Measurements from ENCODE around the gene MC1R. TPM values are rescaled to one million over a fixed set of nuclear protein-coding genes. Genes with fewer than 3 reads are reported as not detected.

MC1R gene
- total and polyA plus RNA-seq, 2 donors from 2014 or later = 2.1 to 13.5 TPM

- Histone ChIP-seq H3K9me3 (ENCODE audit: control insufficient read depth in 2 of 3, insufficient read depth in 1 of 3, low read length in 3 of 3) (no peaks in the 10 kb centered on the region), H3K4me1 (ENCODE audit: control insufficient read depth in 2 of 3, insufficient read depth in 2 of 3, low read depth in 1 of 3, low read length in 3 of 3) (peaks cover 0 to 3% (median 0%) of the 10 kb centered on the region in 3 donors), H3K27ac (ENCODE audit: low read depth in 2 of 2, low read length in 2 of 2) (no peak overlapping the region), H3K4me3 (ENCODE audit: low read length in 3 of 3) (no peak overlapping the region), H3K27me3 (ENCODE audit: control insufficient read depth, insufficient read depth, low read length) (no peaks in the 10 kb centered on the region), H3K9ac (ENCODE audit: low read length in 3 of 3) (no peak overlapping the region), H3K36me3 (ENCODE audit: control insufficient read depth in 2 of 3, insufficient read depth in 3 of 3, low read length in 3 of 3) (peaks cover 0 to 11% (median 6%) of the 10 kb centered on the region in 3 donors)
- intact Hi-C loops (cut with DNase I) = no loop called here
- FAIRE-seq (no peak), DNase-seq (no peak)
- no peak for TF ChIP-seq CTCF (IDR thresholded peaks at IDR 0.05; ENCODE audit: borderline replicate concordance, extremely low read depth, insufficient read depth)
These were observed 35.8 kb downstream of the MC1R start for GRCh38 chr16:89954462-89954861.

- Histone ChIP-seq H3K4me1 (ENCODE audit: control insufficient read depth in 2 of 3, insufficient read depth in 2 of 3, low read depth in 1 of 3, low read length in 3 of 3) (no peaks in the 10 kb centered on the region), H3K4me3 (ENCODE audit: low read length in 3 of 3) (no peak overlapping the region), H3K36me3 (ENCODE audit: control insufficient read depth in 2 of 3, insufficient read depth in 3 of 3, low read length in 3 of 3) (peaks cover 0 to 11% (median 6%) of the 10 kb centered on the region in 3 donors), H3K27me3 (ENCODE audit: control insufficient read depth, insufficient read depth, low read length) (no peaks in the 10 kb centered on the region), H3K9me3 (ENCODE audit: control insufficient read depth in 2 of 3, insufficient read depth in 1 of 3, low read length in 3 of 3) (no peaks in the 10 kb centered on the region), H3K27ac (ENCODE audit: low read depth in 2 of 2, low read length in 2 of 2) (no peak overlapping the region), H3K9ac (ENCODE audit: low read length in 3 of 3) (no peak overlapping the region)
- TF ChIP-seq CTCF (IDR thresholded peaks at IDR 0.05; ENCODE audit: borderline replicate concordance, extremely low read depth, insufficient read depth) = no peak
- intact Hi-C loops (cut with DNase I) = no loop called here
- FAIRE-seq (no peak), DNase-seq (no peak)
These were observed 36.5 kb downstream of the MC1R start for GRCh38 chr16:89955001-89955685.

- FAIRE-seq (no peak), DNase-seq (no peak)
- TF ChIP-seq CTCF (IDR thresholded peaks at IDR 0.05; ENCODE audit: borderline replicate concordance, extremely low read depth, insufficient read depth) = no peak
- H3K36me3 ChIP-seq (ENCODE audit: control insufficient read depth in 2 of 3, insufficient read depth in 3 of 3, low read length in 3 of 3) = peaks cover 0 to 11% (median 7%) of the 10 kb centered on the region in 3 donors
- no peaks in the 10 kb centered on the region for H3K4me1 ChIP-seq (ENCODE audit: control insufficient read depth in 2 of 3, insufficient read depth in 2 of 3, low read depth in 1 of 3, low read length in 3 of 3)
- no peaks in the 10 kb centered on the region for H3K27me3 ChIP-seq (ENCODE audit: control insufficient read depth, insufficient read depth, low read length)
- no peak overlapping the region for H3K4me3 ChIP-seq (ENCODE audit: low read length in 3 of 3)
- H3K27ac ChIP-seq (ENCODE audit: low read depth in 2 of 2, low read length in 2 of 2) = no peak overlapping the region
- intact Hi-C loops (cut with DNase I) = no loop called here
- H3K9ac ChIP-seq (ENCODE audit: low read length in 3 of 3) = no peak overlapping the region
- H3K9me3 ChIP-seq (ENCODE audit: control insufficient read depth in 2 of 3, insufficient read depth in 1 of 3, low read length in 3 of 3) = no peaks in the 10 kb centered on the region
These were observed 38.0 kb downstream of the MC1R start for GRCh38 chr16:89956505-89957215.
